Measurements from ENCODE around the gene LCE3E.
"Not testable (repeated sequence)": the region's sequence is repeated elsewhere in the genome, so short reads cannot be mapped to it uniquely, and the experiment has no call there.

The LCE3E gene, protein sequence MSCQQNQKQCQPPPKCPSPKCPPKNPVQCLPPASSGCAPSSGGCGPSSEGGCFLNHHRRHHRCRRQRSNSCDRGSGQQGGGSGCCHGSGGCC

DNA sequence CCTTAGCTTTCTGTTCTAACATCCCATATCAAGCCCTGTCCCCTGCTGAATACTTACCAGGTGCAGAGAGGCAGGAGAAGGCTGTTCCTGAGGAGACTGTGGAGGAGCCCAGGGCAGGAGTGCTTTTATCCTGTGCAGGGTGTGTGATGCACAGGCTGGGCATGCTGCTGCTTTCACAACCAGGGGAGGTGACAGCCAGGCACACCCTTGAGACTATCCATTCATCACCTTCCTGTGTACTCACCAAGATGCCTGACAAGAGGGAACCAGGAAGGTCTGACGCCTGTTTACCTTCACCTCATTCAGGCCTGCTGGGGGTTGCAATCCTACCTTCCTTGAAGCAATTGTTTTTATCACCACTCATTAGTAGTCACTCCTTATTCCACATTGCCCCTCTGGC is at the start of gene LCE3E:
TSS of gene LCE3E (minus strand) at position 100 of the 400 bp plus-strand sequence. CDS start 572 bp downstream, outside the sequence.
- no peak for DNase-seq

DNA sequence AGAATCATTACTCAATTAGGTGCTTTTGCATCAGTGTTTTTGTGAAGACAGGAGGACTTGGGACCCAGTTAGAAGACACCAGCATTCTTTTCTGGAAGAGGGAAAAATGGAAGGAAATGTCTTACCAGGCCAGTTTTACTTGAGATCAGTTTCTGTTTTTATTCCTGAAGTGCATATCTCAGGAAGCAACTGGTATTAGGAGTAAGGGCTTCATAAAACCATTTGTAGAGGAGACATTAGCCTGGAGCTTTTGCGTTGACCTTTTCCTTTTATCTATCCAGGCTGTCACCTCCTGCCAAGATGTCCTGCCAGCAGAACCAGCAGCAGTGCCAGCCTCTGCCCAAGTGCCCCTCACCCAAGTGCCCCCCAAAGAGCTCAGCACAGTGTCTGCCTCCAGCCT is 46.9 kb upstream of the LCE3E start, which contains the start of gene LCE3B:
TSS of gene LCE3B (plus strand) at position 301 of the 400 bp plus-strand sequence. CDS start at position 301, 0 bp downstream.
- no peak for DNase-seq

DNA sequence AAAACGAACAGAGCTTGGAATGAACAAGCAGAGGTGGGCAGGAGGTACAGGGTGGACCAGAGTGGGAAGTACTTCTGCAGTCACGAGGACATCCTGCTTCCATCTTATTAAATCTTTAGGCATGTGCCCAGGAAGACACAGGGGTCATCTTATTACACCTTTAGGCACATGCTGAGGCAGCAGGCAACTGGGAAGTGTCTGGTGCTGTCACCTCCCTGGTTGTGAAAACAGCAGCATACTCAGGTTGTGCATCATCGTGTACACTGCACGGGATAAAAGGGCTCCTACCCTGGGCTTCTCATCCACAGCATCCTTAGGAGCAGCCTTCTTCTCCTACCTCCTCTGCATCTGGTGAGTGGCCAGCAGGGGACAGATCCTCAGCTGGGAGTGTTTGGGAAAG is 33.4 kb upstream of the LCE3E start, which contains the start of gene LCE3C:
TSS of gene LCE3C (plus strand) at position 301 of the 400 bp plus-strand sequence. CDS start 498 bp downstream, outside the sequence.
- DNase-seq = no peak

DNA sequence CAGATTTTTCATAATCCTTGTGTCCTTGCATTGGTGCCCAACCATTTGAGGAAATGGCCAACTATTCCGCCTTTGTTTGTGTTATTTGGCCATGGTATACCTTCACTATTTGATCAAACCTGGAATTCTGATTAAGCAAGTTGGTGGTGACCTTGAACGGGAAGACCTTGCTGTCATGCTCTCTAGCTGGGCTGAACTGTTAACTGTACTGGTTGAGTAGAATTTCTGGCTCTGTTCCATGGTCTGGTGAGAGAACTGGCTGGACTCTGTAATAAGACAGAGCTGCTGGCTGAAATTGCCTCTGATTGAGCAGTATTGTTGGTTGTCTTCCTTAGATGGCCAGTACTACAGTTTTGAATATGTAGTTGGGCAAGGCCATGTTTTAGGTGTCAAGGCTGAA is 30.4 kb upstream of the LCE3E start:
- DNase-seq = no peak

DNA sequence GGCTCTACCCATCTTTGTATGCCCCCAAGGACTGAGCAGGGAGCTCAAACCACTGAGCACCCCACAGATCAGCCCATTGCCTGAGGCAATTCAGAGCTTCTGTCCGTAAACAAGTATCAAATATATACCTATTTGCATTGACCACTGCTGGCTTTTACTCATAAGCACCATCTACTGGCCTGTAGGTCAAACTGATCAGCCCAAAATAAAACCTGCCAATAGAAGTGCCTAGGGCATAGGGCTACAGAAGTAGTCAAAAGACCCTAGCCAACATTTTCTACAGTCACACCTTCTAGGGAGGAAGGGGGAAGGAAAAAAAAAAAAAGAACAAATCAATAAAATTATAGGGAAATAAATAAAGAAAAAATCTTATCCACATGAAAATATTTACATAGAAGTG is 19.0 kb upstream of the LCE3E start:
- no peak for DNase-seq

DNA sequence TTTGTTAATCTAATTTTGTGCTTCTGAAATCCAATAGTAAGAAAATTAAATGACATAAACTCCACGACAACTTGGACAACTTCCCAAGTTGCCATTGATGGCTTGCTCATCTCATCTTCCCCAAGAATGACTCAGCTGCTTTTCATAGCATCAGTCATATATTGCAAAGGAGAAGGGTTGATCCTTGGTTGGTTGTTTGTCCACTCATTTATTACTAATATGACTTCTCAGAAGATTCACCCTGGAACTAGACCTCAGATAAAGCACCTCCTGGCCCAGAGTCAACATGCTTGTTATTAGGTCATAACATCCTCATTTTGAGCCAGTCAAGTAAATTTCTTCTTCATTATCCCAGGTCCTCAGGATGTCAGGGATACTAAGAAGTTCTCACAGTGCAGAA is 16.1 kb upstream of the LCE3E start:
- DNase-seq = no peak

DNA sequence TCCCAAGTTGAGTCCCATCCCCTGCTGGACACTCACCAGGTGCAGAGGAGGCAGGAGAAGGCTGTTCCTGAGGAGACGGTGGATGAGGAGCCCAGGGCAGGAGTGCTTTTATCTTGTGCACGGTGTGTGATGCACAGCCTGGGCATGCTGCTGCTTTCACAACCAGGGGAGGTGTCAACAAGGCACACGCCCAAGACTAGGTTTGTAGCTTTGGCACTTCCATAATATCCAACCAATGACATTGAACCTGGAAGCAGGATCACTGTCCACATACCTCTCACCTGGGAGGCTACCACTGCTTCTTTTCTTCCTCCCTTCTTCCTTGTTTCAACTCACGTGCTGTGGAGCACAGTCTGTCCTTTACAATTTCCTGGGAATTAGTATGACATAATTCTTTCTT is 13.9 kb upstream of the LCE3E start, which contains the start of gene LCE3D:
TSS of gene LCE3D (minus strand) at position 84 of the 400 bp plus-strand sequence. CDS start 580 bp downstream, outside the sequence.
- DNase-seq = no peak

DNA sequence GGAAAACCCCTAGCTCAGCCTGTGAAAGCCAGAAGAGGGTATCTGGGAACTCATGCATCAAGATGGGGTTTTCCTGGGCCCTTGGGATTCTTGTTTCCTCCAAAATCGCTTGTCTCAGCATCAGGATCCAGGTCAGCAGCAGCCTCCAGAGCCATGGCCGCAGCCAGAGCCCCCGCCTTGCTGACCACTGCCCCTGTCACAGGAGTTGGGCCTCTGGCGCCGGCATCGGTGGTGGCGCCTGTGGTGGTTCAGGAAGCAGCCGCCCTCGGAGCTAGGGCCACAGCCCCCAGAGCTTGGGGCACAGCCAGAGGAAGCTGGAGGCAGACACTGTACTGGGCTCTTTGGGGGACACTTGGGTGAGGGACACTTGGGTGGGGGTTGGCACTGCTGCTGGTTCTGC is 12.9 kb upstream of the LCE3E start:
- not testable (repeated sequence) for DNase-seq

DNA sequence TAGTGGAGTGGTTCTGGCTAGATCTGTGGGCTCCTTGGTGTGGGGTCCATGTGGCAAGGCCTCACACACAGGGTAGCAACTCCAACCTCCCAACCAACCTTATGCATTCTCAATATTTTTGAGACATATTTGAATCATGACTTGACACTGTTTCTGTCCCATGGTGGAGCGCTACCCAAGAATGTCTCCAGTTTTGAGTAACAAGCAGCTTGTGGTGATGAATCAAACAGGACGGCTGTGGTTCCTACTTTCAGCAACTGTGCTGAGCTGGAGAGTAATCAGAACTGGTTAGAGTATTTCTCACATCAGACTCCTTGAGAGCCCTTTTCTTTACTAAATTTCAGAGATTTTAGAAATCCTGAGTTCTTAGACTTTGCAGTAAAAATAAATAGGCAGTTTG is 10.6 kb upstream of the LCE3E start:
- DNase-seq = no peak

DNA sequence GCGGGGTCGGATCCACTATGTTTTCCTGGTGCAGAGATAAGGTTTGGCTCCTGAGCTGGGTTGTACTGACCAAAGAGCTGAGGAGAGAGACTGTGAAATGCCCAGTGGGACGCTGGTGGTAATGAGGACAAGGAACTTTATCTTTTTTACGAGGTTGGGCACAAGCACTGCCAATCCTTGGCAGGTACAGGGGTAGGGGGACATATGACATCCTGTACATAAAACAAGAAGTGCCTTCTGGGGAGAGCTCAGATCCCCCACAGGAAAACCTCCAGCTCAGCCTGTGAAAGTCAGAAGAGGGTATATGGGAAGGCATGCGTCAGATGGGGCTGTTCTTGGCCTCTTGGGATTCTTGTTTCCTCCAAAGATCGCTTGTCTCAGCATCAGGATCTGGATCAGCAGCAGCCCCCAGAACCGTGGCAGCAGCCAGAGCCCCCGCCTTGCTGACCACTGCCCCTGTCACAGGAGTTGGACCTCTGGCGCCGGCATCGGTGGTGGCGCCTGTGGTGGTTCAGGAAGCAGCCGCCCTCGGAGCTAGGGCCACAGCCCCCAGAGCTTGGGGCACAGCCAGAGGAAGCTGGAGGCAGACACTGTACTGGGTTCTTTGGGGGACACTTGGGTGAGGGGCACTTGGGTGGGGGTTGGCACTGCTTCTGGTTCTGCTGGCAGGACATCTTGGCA is 905 bp downstream of the LCE3E start:
- no peak for DNase-seq

DNA sequence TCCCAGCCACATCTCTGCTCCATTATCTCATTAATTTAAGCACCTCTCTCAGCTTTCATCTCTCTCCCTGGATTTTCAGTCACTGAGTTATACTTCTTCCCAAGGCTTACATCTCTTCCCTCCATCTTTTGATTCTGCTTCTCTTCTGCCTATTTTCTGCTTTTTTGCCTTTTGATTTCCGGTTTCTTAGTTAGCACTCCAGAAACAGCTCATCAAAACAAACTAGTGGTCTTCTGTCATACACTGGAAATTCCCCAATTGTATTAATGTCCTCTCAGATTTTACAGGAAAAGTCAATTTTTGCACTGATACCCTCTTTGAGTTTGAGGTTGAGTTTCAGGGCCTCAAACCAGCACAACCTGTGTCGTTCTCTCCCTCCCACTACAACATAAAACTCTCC is 1.5 kb downstream of the LCE3E start:
- no peak for DNase-seq

DNA sequence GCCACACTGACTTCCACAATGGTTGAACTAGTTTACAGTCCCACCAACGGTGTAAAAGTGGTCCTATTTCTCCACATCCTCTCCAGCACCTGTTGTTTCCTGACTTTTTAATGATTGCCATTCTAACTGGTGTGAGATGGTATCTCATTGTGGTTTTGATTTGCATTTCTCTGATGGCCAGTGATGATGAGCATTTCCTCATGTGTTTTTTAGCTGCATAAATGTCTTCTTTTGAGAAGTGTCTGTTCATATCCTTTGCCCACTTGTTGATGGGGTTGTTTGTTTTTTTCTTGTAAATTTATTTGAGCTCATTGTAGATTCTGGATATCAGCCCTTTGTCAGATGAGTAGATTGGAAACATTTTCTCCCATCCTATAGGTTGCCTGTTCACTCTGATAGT is 18.2 kb downstream of the LCE3E start:
- not testable (repeated sequence) for DNase-seq

DNA sequence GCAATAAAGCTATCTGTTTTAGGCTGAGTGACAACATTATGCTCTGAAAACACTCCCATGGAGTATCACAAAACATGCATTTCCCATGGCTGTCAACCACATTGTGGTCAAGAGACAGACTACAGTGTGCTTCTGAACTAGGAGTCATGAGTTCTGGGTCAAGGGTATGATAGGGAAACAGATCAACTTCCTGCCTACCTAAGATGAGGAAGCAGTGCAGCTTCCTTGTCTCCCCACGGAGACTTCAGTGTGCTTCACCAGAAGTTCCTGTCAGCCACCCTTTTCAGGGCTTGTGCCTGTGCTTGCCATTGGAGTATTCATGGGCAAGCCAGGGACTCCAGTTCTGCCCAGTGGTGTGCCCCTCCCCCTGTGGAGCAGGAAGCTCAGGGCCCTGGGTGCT is 19.9 kb downstream of the LCE3E start:
- DNase-seq = no peak

DNA sequence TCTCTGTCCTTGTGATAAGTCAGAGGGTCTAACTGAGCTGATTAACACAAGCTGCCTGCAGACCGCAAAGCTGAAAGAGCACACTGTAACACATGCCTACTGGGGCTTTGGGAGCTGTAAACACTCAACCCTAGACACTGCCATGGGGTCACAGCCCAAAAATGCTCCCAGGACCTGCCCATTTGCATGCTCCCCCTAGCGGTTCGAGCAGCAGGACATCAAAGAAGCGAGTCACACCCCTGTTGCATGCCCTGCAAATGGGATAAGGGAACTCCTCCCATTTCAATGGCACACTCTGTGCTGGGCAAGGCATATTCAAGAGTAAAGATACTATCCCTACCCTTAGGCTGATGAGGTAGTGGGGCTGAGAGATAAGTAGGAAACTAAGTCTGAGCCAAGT is 22.8 kb downstream of the LCE3E start:
- DNase-seq = no peak

DNA sequence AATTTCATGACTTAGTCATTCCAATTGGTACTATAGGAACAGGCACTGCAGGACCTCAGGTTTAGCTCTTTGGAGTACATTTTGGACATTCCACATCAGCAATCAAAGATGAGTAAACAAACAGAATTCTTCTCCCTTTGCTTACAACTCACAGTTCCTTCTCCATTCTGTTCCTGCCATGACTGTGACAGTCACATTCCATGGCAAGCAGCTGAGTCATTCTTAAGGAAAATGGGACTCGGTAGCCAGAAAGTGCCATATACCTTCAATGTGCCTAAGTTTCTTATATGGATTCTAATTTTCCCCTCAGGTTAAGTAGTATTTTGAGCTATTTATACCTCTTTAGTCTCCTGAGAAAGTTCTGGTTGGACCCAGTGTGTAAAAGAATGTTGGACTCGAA is 26.7 kb downstream of the LCE3E start:
- DNase-seq = no peak

DNA sequence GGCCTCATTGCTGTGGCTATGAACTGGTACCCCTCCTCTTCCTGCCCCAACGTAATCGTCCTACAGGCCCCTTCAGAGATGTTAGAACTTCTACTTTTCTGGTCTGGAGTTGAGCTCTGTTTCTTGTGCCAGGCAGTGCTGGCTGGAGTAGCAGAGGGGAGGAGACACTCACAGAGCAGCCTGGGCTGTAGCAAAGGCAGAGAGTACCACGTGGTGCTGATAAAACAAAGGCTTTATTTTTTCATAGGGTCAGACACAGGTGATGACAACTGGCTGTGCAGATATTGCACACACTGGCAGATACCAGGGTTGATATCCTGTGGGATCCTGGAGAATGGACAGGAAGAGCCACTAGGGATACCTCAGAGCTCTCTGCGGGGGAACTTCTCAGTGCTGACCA is 29.1 kb downstream of the LCE3E start:
- DNase-seq = no peak

DNA sequence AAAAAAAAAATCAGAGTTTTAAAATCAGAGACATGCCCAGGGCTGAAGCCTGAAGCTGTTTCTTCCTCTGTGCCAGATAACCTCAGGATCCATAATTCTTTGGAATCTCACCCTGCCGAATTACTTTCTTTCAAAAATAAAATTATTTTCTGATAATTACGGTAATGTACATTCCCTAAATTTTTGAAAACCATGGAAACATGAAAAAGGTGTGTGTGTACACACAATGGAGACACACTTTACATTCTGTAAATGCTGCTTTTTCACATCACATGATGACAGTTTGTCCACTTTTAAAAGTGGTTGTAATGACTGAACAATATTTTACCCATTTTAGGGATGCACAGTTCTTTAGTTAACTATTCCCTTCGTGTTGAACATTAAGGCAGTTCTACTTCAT is 30.8 kb downstream of the LCE3E start:
- no peak for DNase-seq

DNA sequence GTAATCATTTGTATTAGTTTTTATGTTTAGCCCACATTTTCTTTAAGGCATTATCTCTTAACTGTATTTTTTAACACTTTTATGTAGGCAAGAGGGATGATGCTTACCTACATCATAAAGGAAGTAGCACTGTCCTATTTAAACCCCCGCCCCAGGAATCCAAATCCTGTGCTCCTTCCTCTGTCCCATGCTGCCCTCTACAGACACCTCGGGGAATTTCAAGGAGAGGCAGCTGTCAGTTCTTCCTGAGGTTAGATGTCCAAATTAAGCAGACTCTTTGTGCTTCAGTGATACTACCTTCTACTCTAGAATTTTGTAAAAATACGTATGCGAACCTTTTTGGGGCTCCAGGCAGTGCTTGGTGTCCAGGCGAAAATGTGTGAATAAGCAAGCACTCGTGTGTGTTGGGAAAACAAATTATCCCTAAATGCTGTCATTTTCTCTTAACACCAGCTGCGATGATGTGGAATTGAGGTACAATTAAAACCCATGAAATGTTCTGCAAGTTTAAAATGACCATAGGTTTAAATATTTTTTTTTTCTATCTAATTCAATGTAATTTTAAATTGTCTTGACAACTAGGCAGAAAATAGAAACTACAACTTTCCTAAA is 33.1 kb downstream of the LCE3E start:
- peak; percentile 11 for DNase-seq

DNA sequence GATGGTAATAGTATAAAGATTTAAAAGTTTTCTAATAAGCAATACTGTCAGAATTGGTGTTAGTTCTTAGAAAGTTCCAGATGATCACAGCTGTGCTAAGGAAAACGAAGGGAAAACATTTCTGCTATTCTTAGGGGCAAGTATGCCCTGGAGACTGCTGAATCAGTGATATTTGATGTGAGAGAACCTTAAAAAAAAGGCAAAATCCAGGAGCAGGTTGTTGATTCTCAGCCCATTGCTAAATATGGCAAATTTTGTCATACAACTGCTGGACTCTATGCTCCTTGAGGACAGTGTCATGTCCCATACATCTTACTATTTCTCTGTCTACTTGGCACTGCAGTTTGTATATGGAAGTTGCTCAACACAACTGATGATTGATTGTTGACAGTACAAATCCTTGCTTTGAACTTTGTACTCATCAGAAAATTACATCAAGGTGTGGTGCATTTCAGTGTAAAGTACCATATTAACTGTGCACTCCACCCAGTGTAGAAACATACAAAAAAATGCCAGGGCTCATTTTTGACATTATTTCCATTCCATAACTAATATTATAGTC is 41.4 kb downstream of the LCE3E start:
- no peak for DNase-seq

DNA sequence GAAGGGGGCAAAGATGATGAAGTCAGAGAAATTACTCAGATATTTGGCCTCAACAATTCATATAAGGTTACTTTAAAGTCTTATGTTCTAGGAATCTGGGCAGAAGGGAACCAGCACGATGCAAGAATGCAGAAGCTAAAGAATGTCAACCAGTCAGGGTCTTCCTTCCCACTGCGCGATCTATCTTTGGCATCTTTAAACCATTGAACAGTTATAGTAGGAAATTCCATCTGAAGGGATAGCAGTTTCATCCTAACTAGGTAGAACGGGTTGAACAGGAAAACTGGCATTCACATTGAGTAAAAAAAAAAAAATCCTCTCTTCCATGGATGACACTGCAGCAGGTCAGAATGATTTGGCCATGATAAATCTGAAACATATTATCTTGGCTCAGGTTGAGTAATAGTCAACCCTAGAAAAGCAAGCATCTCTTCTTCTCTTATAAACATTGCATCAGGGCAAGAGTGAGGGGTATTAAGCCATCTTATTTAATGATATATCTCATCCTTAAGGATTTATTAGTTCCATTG is 46.0 kb downstream of the LCE3E start:
- DNase-seq = no peak

DNA sequence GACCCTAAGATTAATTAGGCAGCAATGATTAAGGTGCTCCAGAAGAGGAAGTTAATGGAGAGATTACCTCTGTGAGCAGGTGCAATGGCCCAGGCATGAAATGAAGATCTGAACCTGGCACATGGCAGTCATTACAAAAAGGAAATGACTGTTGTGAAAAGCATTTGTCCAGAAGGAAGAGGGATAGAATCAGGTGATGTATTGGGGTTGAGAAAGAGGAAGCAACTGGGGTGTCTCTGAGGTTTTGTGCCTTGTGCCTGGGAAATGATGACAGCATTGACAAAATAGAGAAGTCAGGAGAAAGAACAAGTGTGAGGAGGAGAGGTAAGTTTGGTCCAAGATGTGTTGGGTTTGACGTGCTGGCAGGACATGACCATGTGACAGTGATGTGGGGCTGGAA is 46.7 kb downstream of the LCE3E start:
- peak; percentile 2 for DNase-seq

DNA sequence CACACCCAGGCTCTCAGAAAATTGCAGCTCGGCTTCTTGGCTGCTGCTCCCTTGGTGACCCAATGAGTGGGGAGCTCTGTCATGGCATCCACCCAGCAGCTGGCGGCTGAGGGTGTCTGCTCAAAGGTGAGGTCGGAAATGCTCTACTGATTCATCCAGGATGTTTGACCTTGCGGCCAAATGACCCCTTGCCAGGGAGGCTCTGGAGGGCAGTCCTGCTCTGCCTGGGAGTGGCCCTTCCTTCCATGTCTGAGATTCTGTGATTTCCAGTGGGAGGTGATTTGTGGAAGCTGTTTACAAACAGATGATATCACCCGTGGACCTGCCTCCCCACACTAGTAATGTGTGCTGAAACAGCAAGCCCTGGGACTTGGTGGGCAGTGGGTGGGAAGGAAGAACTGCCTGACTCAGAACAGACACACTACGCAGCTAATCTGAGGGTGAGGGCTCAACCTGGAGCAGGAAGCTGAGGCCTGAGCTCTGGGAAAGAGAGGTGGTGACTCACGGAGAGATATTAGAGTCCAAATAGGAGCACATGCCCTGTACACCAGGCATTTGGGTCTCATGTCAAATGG is 49.3 kb downstream of the LCE3E start:
- no peak for DNase-seq

DNA sequence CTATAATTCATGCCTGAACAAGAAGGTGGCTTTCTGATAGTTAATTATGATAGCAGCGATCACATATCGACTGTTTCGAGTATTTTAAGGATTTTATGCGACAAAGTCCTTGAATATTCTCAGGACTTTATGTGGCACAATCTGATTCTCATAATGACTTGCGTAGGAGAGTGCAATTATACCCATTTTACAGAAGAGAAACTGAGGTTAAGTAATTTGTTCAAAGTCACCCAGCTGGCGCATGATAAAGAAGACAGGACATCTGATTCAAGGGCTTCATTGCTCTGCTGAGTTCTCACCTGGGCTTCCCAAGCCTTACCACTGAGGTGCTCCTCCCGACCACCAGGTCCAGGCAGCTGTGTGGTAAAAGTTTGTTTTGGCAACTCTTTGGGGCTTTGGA is 50.5 kb downstream of the LCE3E start:
- DNase-seq = no peak
